Cortex of kidney (tissue), 1 donor: Measurements from ENCODE around the gene CCL8.

Experiments
- DNase-seq: peaks from one replicate; lab custom pipeline; 2025; lab: John Stamatoyannopoulos, UW

Gene CCL8

DNA sequence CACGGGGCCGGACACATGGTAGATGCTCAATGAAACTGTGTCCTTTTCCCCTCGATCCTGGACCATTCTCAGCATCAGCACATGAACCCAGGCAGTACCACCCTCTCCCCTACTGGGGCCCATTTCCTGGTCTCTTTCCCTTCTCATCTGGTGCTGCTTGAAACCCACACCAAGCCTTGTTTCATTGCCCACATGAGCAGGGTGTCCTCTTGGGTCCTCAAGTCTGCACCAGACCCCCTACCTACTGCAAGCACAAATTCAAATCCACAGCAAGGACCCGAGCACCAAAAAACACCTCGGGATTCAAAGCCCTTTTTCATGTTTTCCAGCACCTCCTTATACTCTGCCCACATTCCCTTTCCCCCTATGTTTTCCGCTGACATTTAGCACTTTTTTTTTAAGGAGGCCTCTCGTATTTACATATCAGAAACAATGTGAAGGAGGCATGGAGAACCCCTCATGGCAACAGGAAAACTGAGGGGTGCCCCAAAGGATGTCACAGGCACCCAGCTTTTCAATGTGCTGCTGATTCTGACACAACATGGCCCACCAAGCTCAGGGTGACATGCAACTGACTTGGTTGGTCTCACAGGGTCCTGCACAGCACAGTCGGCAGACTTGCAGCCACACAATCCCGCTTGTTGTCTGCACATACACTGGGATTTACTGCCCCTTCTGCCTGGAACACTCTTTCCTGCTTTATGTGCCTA lies 48.4 kb downstream of the CCL8 start:
- no peak for DNase-seq

DNA sequence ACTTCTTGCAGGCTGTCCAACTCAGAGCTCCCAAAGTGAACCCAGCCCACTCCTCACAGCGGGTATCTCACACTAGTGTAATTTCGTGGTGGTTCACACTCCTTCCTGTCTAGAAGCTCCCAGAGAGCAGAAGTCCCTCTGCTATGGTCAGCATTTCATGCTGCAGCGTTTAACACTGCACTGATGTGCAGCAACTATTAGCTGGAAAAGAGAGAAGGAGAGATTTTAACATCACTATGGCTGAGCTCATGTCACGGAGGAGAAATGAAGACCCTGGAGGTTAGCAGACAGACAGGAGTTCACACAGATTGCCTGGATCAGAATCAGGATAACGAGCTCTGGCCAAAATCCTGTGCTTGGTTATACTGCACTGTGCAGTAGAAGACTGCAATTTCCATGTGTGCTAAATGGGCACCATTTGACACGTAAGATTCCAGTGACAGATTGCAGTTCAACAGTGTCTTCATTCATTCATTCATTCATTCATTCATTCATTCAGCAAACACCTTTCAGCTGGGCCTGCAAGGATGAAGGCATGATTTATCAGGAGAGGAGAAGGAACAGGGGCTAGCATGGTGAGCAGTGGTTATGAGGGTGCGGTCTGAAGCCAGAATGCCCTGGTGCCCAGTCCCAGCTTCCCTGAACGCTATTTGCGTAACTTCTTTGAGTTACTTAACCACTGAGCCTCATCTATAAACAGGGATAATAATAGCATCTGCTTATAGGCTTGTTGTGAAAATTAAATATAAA lies 49.1 kb downstream of the CCL8 start:
- DNase-seq: no peak

DNA sequence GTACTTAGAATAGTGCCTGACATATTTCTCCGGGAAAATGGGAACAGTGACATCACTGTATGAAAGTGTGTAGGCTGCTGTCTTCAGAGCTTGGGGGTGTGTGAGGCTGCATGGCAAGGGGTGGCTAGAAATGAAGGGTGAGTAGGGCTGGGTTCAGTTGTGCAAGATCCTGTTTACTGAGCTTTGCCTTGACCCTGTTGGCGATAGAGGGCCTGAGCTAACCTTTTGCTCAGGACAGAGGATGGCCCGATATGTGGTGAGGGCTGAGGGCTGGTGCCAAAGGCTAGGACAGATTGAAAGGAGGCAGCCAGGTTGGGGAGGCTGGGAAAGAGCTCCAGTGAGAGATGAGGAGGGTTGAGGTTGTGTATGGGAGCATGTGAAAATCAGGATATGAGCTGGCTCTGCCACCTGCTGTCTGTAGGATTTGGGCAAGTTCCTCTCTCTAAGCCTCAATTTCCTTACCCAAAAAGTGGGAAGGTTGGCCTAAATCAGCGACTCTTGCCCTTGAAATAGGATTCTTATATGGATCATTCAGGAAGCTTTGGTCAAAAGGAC lies 49.8 kb downstream of the CCL8 start:
- DNase-seq: no peak

DNA sequence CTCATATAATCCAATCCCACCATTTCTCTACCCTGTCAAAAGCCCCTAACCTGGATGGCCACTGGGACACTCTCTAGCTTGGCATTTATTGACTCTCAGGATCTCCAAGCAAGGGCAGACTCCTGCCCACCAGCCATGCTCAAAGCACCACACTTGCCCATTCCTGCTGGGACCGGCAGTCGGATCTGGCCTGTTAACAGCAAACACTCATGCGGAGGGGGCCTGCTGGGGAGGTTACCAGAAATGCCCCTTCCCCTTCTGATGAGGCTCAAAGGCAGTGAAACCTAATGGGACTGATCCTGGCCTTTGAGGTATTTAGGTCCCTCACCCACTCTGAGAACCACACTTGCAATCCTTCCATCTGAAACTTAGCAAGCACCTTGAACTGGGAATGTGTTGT lies 50.3 kb downstream of the CCL8 start:
- DNase-seq: no peak

DNA sequence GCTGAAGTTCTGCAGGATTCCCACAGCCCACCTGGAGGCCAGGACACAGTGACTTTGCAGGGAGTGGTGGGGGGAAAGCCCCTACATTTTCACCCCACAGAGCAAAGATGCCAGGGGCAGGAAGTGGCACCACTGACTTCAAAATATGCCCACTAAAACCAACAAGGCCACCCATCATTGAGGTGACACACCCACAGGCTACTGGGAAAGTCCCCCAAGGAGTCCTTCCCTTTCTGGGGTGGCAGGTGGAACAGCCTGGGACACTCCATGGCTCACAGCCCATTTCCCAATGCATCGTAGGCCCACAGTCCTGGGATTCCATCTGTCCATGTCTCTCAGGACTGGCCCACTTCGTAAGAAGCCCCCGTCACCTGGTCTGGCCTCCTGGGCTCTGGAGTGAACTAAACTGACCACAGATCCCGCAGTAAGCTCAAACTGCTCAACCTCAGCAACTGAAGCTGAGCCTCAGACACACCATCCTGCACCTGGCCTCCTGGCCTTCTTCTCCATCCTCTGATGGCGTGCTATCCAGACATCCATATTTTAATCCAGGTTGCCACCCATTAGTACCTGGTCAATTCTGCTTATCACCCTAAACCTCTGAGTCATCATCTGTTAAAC lies 51.3 kb downstream of the CCL8 start:
- no peak for DNase-seq

DNA sequence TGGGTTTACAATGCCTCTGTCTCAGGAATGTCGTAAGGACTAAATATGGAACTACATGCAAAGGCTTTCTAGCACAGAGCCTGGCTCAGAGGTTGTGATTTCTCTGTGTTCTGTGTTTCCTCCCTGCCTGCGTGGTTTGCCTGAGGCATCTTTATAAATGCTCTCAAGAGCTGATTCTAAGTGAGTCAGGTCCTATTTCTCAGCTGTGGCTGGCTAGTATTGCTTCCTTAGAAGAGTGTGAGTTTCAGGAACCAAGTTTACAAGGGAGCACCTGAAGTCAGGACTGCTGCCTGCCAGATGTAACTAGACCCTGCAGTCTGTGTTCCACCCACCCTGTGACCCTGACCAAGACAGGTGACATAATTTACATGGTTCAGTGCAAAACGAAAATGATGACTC lies 51.8 kb downstream of the CCL8 start:
- DNase-seq: no peak
